A673 (cell line): Measurements from ENCODE around the gene CLEC4G. TPM values are rescaled to one million over a fixed set of nuclear protein-coding genes. Genes with fewer than 3 reads are reported as not detected.
"Not testable (repeated sequence)": the region's sequence is repeated elsewhere in the genome, so short reads cannot be mapped to it uniquely, and the experiment has no call there.

ENCODE experiments used
- BruUV-seq: library from RNA; stranded (reverse); fragments of 400-500 nt; replicated peaks from 2 replicates; lab custom pipeline; 2021; lab: Mats Ljungman, UMichigan
- CTCF ChIA-PET: fragments of 300-600 bp; sonication (Branson Sonifier 250); formaldehyde crosslinking; loops from one replicate; lab custom pipeline; 2022; ENCODE audit warnings: antibody characterized with exemption; lab: Charles Lee
- POLR2A ChIA-PET: fragments of 300-600 bp; sonication (Branson Sonifier 250); formaldehyde crosslinking; loops from one replicate; lab custom pipeline; 2022; ENCODE audit warnings: antibody characterized with exemption; ENCODE audit not compliant: low non-redundant PET; lab: Charles Lee
- DNase-seq: peaks from one replicate; pipeline ENCODE4 v3.0.0-alpha.2; 2015; ENCODE audit warnings: low spot score
- H3K27ac ChIP-seq: fragments of 200-600 bp; sonication (generic); 2 replicates; pipeline ENCODE4 v1.5.1; 2016; ENCODE audit warnings: mixed run types, low read depth, mild to moderate bottlenecking, mixed read lengths, antibody characterized with exemption, low read length; ENCODE audit not compliant: poor library complexity, severe bottlenecking
- H3K27me3 ChIP-seq: fragments of 200-600 bp; sonication (generic); replicated peaks from 2 replicates; pipeline ENCODE4 v1.6.1; 2017; ENCODE audit warnings: mixed run types, low read depth, mild to moderate bottlenecking, mixed read lengths, antibody characterized with exemption, low read length; ENCODE audit not compliant: insufficient read depth, poor library complexity
- H3K36me3 ChIP-seq: fragments of 200-600 bp; sonication (generic); 2 replicates; pipeline ENCODE4 v1.6.1; 2016; ENCODE audit warnings: mixed run types, mild to moderate bottlenecking, mixed read lengths, antibody characterized with exemption, low read length; ENCODE audit not compliant: insufficient read depth, poor library complexity, severe bottlenecking
- H3K4me1 ChIP-seq: fragments of 200-600 bp; sonication (generic); 2 replicates; pipeline ENCODE4 v1.6.1; 2017; ENCODE audit warnings: mixed run types, mild to moderate bottlenecking, mixed read lengths, antibody characterized with exemption, low read length; ENCODE audit not compliant: insufficient read depth, poor library complexity, severe bottlenecking
- H3K4me3 ChIP-seq: fragments of 200-600 bp; sonication (generic); 2 replicates; pipeline ENCODE4 v1.5.1; 2016; ENCODE audit warnings: low read depth, mixed run types, mild to moderate bottlenecking, mixed read lengths, low read length; ENCODE audit not compliant: poor library complexity, severe bottlenecking
- H3K9me3 ChIP-seq: fragments of 200-600 bp; sonication (generic); 2 replicates; pipeline ENCODE4 v1.6.1; 2016; ENCODE audit warnings: mixed run types, low read depth, mild to moderate bottlenecking, mixed read lengths, antibody characterized with exemption, low read length; ENCODE audit not compliant: poor library complexity, severe bottlenecking
- CTCF ChIP-seq: fragments of 300-800, 200-600 bp; sonication (generic); conservative IDR thresholded peaks from 2 replicates; pipeline ENCODE4 v1.5.1; 2017; ENCODE audit warnings: low read depth, mild to moderate bottlenecking, antibody characterized with exemption, low read length, moderate library complexity, mixed read lengths
- EZH2 ChIP-seq: fragments of 200-600 bp; sonication (generic); IDR thresholded peaks from 2 replicates; pipeline ENCODE4 v1.6.1; 2017; ENCODE audit warnings: borderline replicate concordance, low read depth, mild to moderate bottlenecking, mixed read lengths, antibody characterized with exemption, low read length; ENCODE audit not compliant: poor library complexity, severe bottlenecking
- intact Hi-C: fragments of 100-400 bp; cut with micrococcal nuclease; formaldehyde crosslinking; loops from one replicate; pipeline ENCODE4 v1.10.0; 2022; ENCODE audit not compliant: unreplicated experiment
- total RNA-seq: library from RNA; stranded (reverse); gene quantifications from 2 replicates; pipeline ENCODE4 v1.2.3, GENCODE V29; 2021

CLEC4G gene
- total RNA-seq, 1 experiment from 2014 or later = not detected

GRCh38 chr19:7767487-7767886, 35.6 kb upstream of the CLEC4G start:
- Histone ChIP-seq H3K4me1 (peaks cover 6% of the 10 kb centered on the region), H3K27me3 (no peaks in the 10 kb centered on the region), H3K4me3 (no peak overlapping the region), H3K27ac (no peak overlapping the region), H3K9me3 (no peaks in the 10 kb centered on the region), H3K36me3 (no peaks in the 10 kb centered on the region)
- DNase-seq = no peak
- TF ChIP-seq EZH2 (no peak), CTCF (no peak)
- no TSS peak for BruUV-seq
- ChIA-PET POLR2A (no interaction called here), CTCF (no interaction called here)
- intact Hi-C loops = no loop called here

GRCh38 chr19:7766535-7766934, 34.6 kb upstream of the CLEC4G start:
- no TSS peak for BruUV-seq

GRCh38 chr19:7765043-7765442, 33.1 kb upstream of the CLEC4G start:
- H3K27ac ChIP-seq, intact Hi-C loops, H3K36me3 ChIP-seq, H3K27me3 ChIP-seq, H3K4me3 ChIP-seq, BruUV-seq, POLR2A ChIA-PET, H3K4me1 ChIP-seq, DNase-seq, H3K9me3 ChIP-seq, CTCF ChIA-PET: not testable (repeated sequence)

More at GRCh38 chr19:7766535-7766934, 34.6 kb upstream of the CLEC4G start:
- ChIA-PET POLR2A (no interaction called here), CTCF (no interaction called here)
- intact Hi-C loops = no loop called here
- Histone ChIP-seq H3K27me3 (no peaks in the 10 kb centered on the region), H3K36me3 (no peaks in the 10 kb centered on the region), H3K9me3 (no peaks in the 10 kb centered on the region), H3K4me1 (no peaks in the 10 kb centered on the region), H3K4me3 (no peak overlapping the region), H3K27ac (no peak overlapping the region)
- TF ChIP-seq EZH2 = no peak
- DNase-seq = no peak

GRCh38 chr19:7764157-7764556, 32.2 kb upstream of the CLEC4G start:
- CTCF ChIA-PET, DNase-seq, H3K27me3 ChIP-seq, H3K27ac ChIP-seq, BruUV-seq, intact Hi-C loops, H3K9me3 ChIP-seq, H3K4me1 ChIP-seq, POLR2A ChIA-PET, H3K4me3 ChIP-seq, H3K36me3 ChIP-seq: not testable (repeated sequence)

- Histone ChIP-seq H3K9me3 (peaks cover 4% of the 10 kb centered on the region), H3K4me1 (no peaks in the 10 kb centered on the region), H3K27me3 (no peaks in the 10 kb centered on the region), H3K36me3 (no peaks in the 10 kb centered on the region), H3K27ac (no peak overlapping the region), H3K4me3 (no peak overlapping the region)
- DNase-seq = no peak
- POLR2A ChIA-PET = no interaction called here
- TF ChIP-seq EZH2 = no peak
- TF ChIP-seq CTCF = no peak
- BruUV-seq = no TSS peak
- intact Hi-C loops = no loop called here
- CTCF ChIA-PET = no interaction called here
Measured at GRCh38 chr19:7763696-7764095, 31.8 kb upstream of the CLEC4G start.
